Measurements from ENCODE around the gene CHAF1A.

- no peak for TF ChIP-seq CTCF (IDR thresholded peaks at IDR 0.05; ENCODE audit: insufficient read depth, low read length, poor library complexity, severe bottlenecking)
- no peak for TF ChIP-seq EZH2phosphoT487 (conservative IDR thresholded peaks at IDR 0.05; ENCODE audit: low read length)
Observed at GRCh38 chr19:4483385-4483784, 80.9 kb downstream of the CHAF1A start.
